Thyroid gland (tissue), 4 donors: ENCODE measurements around the gene FAF2.

Source experiments
- CTCF ChIP-seq, 6 experiments: fragments of 200-600 bp in 3 of 6; fragments of 450-650 bp in 3 of 6; sonication (generic) in 3 of 6; IDR thresholded peaks; one replicate each; pipeline ENCODE4 v1.5.1; 2016 to 2019; ENCODE audit warnings: antibody characterized with exemption in 6 of 6, mild to moderate bottlenecking in 2 of 6, inconsistent platforms in 1 of 6, moderate library complexity in 1 of 6
- POLR2A ChIP-seq, 2 donors: fragments of 450-650 bp; IDR thresholded peaks; one replicate each; pipeline ENCODE4 v1.6.1; 2017; ENCODE audit warnings: antibody characterized with exemption in 2 of 2, mild to moderate bottlenecking in 2 of 2, moderate library complexity in 1 of 2

- no peak for TF ChIP-seq CTCF (IDR thresholded peaks at IDR 0.05)
- no peak for TF ChIP-seq POLR2A (IDR thresholded peaks at IDR 0.05)
These were observed 65.6 kb downstream of the FAF2 start for GRCh38 chr5:176513788-176514187.
